K562 (cell line): ENCODE measurements around the gene CCDC13. TPM values are rescaled to one million over a fixed set of nuclear protein-coding genes. Genes with fewer than 3 reads are reported as not detected.

Experiments
- CBX3 ChIP-seq, 2 experiments: IDR thresholded peaks; 1 replicate in 1 of 2; 2 replicates in 1 of 2; pipeline ENCODE4 v1.6.1; 2012; ENCODE audit warnings: inconsistent platforms in 2 of 2, low read length in 2 of 2, borderline replicate concordance in 1 of 2, control low read depth in 1 of 2
- HBP1 ChIP-seq: fragments of 450-650 bp; formaldehyde crosslinking; IDR thresholded peaks from 2 replicates; pipeline ENCODE4 v1.4.0; 2022; ENCODE audit warnings: missing genetic modification characterization
- HCFC1 ChIP-seq: IDR thresholded peaks from 2 replicates; pipeline ENCODE4 v1.6.1; 2012; ENCODE audit warnings: low read depth, low read length, improper control_type of control experiment
- KDM4B ChIP-seq, 2 experiments: fragments of 450-650 bp in 1 of 2; sonication (generic) in 1 of 2; IDR thresholded peaks; 2 replicates each; pipeline ENCODE4 v1.6.1; 2016 to 2017; ENCODE audit warnings: borderline replicate concordance in 2 of 2, antibody characterized with exemption in 1 of 2, low read depth in 1 of 2, mild to moderate bottlenecking in 1 of 2
- MYC ChIP-seq, 2 experiments: fragments of 250-450 bp in 1 of 2; sonication (Bioruptor Pico) in 1 of 2; IDR thresholded peaks; 2 replicates each; pipeline versions ENCODE4 v1.5.1 to v1.6.1; 2012 to 2021; ENCODE audit warnings: low read depth in 2 of 2, borderline replicate concordance in 1 of 2, improper control_type of control experiment in 1 of 2, low read length in 1 of 2, mild to moderate bottlenecking in 1 of 2, moderate library complexity in 1 of 2
- NONO ChIP-seq, 2 experiments: fragments of 200-400 bp in 1 of 2; fragments of 450-650 bp in 1 of 2; formaldehyde crosslinking in 1 of 2; IDR thresholded peaks; 2 replicates each; pipeline ENCODE4 v1.6.1; 2017; ENCODE audit warnings: low read depth in 2 of 2, mild to moderate bottlenecking in 2 of 2, moderate library complexity in 2 of 2, low read length in 1 of 2
- NR2C2 ChIP-seq, 2 experiments: fragments of 200-800 bp in 1 of 2; sonication (Bioruptor generic) in 1 of 2; sonication (generic) in 1 of 2; formaldehyde crosslinking in 1 of 2; IDR thresholded peaks; 2 replicates each; pipeline versions ENCODE4 v1.6.1 to v1.8.0; 2016 to 2022; ENCODE audit warnings: mild to moderate bottlenecking in 1 of 2, missing compliant biosample characterization in 1 of 2, missing genetic modification characterization in 1 of 2, missing genetic modification reagents in 1 of 2
- RBBP5 ChIP-seq: fragments of 200-600 bp; sonication (generic); IDR thresholded peaks from 2 replicates; pipeline ENCODE4 v1.6.1; 2012; ENCODE audit warnings: borderline replicate concordance, mild to moderate bottlenecking, low read length, control low read depth, inconsistent platforms; ENCODE audit not compliant: insufficient read depth, poor library complexity, severe bottlenecking
- SNIP1 ChIP-seq: fragments of 450-650 bp; IDR thresholded peaks from 2 replicates; pipeline ENCODE4 v1.7.1; 2017; ENCODE audit warnings: low read depth, mild to moderate bottlenecking
- TARDBP ChIP-seq: fragments of 450-650 bp; IDR thresholded peaks from 2 replicates; pipeline ENCODE4 v1.6.1; 2016
- TOE1 ChIP-seq, 2 experiments: fragments of 450-650 bp in 1 of 2; sonication (generic) in 1 of 2; formaldehyde crosslinking in 1 of 2; IDR thresholded peaks; 2 replicates each; pipeline versions ENCODE4 v1.7.1 to v1.8.0; 2016 to 2022; ENCODE audit warnings: borderline replicate concordance in 2 of 2, mild to moderate bottlenecking in 2 of 2, antibody characterized with exemption in 1 of 2, inconsistent platforms in 1 of 2, low read depth in 1 of 2, missing genetic modification reagents in 1 of 2, moderate library complexity in 1 of 2
- ZNF140 ChIP-seq: fragments of 250-450 bp; sonication (Bioruptor Pico); IDR thresholded peaks from 2 replicates; pipeline ENCODE4 v1.8.0; 2021; ENCODE audit warnings: moderate library complexity, mild to moderate bottlenecking, inconsistent platforms
- ZNF655 ChIP-seq: fragments of 250-450 bp; sonication (Bioruptor Pico); IDR thresholded peaks from 2 replicates; pipeline ENCODE4 v1.5.0; 2021
- polyA plus RNA-seq, 8 experiments: library from polyadenylated mRNA; depleted of rRNA in 4 of 8; stranded (reverse) in 5 of 8; unstranded in 3 of 8; fragments of >200 nt; fragmentation: Nextera tagmentation in 2 of 8; fragmentation: Illumina TruSeq in 1 of 8; extraction: Ambion mirVana in 2 of 8; extraction: Trizol in 1 of 8; gene quantifications; 2 replicates each; pipeline versions ENCODE4 v1.2.1 to v1.2.3, GENCODE V29; 2011 to 2014; ENCODE audit warnings: inconsistent platforms in 1 of 8, missing spikeins in 1 of 8
- total RNA-seq, 7 experiments: library from RNA; depleted of rRNA in 6 of 7; stranded (reverse); fragments of >200 nt in 6 of 7; fragmentation: Illumina TruSeq in 2 of 7; extraction: Trizol in 2 of 7; gene quantifications; 2 replicates each; pipeline versions ENCODE4 v1.2.1 to v1.2.3, GENCODE V29; 2011 to 2021; ENCODE audit warnings: low replicate concordance in 1 of 7
- TF ChIP-seq, protein P1 (sequence below): fragments of 250-450 bp; sonication (Bioruptor Pico); IDR thresholded peaks from 2 replicates; pipeline ENCODE4 v1.4.0; 2020; ENCODE audit warnings: borderline replicate concordance

CCDC13 gene
- total and polyA plus RNA-seq, 9 of the 15 experiments (the other 6 are each of a cell fraction or from before 2014, with no cell fraction given): 0.20 to 0.70 (median 0.48) TPM; not detected in 2

- TF ChIP-seq HBP1 (CRISPR knock-in tag) (peak; percentile 58), CBX3 (IDR thresholded peaks at IDR 0.05; ENCODE audit: borderline replicate concordance in 1 of 2, low read length in 2 of 2) (no peak), TARDBP (no peak), KDM4B (IDR thresholded peaks at IDR 0.05; ENCODE audit: borderline replicate concordance in 2 of 2, low read depth in 1 of 2) (no peak), RBBP5 (peak; percentile 98), TOE1 (IDR thresholded peaks at IDR 0.05; ENCODE audit: borderline replicate concordance) (peak; percentile 82), TOE1 (CRISPR knock-in tag; IDR thresholded peaks at IDR 0.05; ENCODE audit: borderline replicate concordance, low read depth) (no peak), ZNF655 (CRISPR knock-in tag) (no peak), NONO (IDR thresholded peaks at IDR 0.05; ENCODE audit: low read depth in 2 of 2, low read length in 1 of 2) (peak; percentile 45 to 60; a peak in 1 of 4 replicates), ZNF140 (no peak), NR2C2 (CRISPR knock-in tag; IDR thresholded peaks at IDR 0.05) (no peak), NR2C2 (tag; IDR thresholded peaks at IDR 0.05) (peak; percentile 71), MYC (IDR thresholded peaks at IDR 0.05; ENCODE audit: low read depth, low read length) (peak; percentile 70), MYC (CRISPR knock-in tag; IDR thresholded peaks at IDR 0.05; ENCODE audit: borderline replicate concordance, low read depth) (peak; percentile 80), HCFC1 (no peak), SNIP1 (no peak)
- TF ChIP-seq, protein P1, sequence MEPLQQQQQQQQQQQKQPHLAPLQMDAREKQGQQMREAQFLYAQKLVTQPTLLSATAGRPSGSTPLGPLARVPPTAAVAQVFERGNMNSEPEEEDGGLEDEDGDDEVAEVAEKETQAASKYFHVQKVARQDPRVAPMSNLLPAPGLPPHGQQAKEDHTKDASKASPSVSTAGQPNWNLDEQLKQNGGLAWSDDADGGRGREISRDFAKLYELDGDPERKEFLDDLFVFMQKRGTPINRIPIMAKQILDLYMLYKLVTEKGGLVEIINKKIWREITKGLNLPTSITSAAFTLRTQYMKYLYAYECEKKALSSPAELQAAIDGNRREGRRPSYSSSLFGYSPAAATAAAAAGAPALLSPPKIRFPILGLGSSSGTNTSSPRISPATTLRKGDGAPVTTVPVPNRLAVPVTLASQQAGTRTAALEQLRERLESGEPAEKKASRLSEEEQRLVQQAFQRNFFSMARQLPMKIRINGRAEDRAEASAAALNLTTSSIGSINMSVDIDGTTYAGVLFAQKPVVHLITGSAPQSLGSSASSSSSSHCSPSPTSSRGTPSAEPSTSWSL (CRISPR knock-in tag): peak; percentile 75; the same call in 1 of the 2 replicates
Observed at GRCh38 chr3:42804106-42804830, 31.2 kb upstream of the CCDC13 start, which contains the start of gene HIGD1A (continued).
